Measurements from ENCODE around the gene GSC2. TPM values are rescaled to one million over a fixed set of nuclear protein-coding genes. Genes with fewer than 3 reads are reported as not detected.
A peak's percentile ranks its signal among the peaks of the same experiment; 100 is the strongest.

Gene GSC2, protein sequence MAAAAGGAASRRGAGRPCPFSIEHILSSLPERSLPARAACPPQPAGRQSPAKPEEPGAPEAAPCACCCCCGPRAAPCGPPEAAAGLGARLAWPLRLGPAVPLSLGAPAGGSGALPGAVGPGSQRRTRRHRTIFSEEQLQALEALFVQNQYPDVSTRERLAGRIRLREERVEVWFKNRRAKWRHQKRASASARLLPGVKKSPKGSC
- total RNA-seq: not detected

GRCh38 chr22:19149991-19150390, at the start of gene GSC2:
Gene GSC2, minus strand, starts transcription at chr22:19150292. Its CDS starts 9 bp downstream, at chr22:19150283.
- no peak for DNase-seq

DNA sequence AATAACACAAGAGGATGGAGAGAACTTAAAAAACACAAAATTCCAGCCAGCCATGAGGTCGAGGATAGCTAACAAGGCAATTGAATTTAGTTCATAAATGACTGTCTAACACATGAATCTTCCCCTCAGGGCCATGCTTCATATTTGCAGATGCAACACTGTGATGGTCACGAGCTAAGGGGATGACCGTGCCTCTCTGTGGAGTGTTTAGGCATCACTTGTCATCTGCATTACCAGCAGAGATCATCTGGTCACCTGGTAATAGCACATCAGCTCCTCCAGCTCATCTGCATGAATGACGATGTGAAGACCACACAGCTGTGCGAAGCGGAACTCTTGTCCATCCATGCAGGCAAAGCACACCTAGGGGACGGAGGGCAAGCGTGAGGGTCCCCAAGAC, 49.4 kb upstream of the GSC2 start:
- DNase-seq: no peak

GRCh38 chr22:19197997-19198865, 48.1 kb upstream of the GSC2 start:
- no peak for DNase-seq

GRCh38 chr22:19196841-19197612, 46.9 kb upstream of the GSC2 start:
- DNase-seq: no peak

DNA sequence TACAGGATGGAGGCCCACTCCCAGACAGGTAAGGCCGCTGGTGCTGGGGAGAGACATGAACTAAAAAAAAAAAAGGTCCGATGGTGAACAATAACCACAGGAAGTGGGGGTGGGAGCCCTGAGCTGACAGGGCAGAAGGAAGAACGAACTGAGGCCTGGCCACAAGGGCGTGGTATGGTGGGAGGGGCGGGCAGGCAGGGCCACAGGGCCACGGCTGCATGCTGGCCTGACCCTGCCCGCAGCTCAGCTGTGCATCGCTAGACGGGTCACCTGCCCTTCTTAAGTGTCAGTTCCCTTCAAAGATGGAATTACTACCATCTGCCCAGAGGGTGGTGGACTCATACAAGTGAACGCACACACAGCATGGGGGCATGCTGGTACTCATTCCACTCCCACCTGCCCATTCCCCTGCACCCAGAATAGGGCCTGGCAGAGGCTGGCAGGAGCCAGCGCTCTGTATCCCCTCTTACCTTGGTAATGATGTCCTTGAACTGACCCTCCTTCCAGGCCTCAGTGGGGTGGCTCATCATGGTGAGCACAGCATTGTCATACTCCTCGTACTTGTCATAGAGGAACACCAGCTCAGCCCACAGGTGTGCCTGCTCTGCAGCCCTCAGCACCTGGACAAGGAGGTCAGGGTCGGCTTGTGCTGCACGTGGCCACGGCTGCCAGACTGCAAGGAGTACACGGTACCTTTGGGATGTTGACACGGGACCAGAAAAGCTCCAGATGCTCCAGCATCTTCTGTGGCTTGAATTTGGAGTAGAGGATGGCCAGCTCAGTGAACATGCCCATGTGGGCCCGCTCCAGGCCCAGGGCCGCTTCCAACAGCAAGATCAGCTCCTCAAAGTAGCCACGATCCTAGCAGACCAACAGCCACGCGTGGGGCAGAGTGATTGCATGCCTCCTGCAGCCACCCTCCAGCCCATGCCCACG, 46.0 kb upstream of the GSC2 start:
- DNase-seq: no peak

DNA sequence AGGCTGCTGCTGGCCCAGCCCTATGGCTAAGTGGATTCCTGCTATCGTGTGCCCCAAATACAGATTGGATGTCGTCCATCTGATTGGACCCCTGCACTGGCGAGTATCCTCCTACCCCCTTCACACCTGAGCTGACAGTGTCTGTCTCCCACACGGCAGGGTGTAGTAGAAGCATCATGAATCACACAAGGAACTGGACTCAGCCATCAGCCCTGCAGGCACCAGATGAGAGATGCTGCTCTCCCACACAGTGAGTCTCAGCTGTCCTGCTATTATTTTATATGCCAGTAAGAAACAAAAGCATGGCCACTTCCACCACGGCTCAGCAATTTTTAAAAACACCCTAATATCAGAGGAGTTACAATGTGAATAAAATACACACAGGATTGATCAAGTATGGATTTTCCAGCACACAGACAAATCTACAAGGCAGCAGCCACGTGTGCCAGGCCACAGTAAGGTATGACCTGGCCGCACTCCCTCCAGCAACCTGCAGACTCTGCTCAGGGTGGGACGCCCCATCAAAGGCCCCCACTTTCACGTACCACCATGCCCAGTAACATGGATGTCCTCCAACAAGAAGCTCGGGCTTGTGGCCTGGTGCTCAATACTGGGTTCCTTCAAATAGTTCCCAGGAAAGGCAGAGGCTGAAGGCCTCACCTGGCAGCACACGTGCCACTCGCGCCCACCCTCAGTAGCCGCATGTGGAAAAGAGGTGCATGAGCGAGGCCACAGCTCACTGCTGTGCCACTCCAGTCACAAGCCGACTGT, 44.9 kb upstream of the GSC2 start:
- no peak for DNase-seq

DNA sequence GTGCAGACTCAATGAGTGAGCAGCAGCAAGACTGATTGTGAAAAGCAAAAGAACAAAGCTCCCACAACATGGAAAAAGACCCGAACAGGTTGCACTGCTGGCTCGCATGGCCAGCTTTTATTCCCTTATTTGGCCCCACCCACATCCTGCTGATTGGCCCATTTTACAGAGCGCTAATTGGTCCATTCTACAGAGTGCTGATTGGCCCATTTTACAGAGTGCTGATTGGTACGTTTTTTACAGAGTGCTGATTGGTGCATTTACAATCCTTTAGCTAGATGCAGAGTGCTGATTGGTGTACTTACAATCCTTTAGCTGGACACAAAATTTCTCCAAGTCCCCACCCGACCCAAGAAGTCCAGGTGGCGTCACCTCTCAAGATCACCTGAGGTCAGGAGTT, 43.8 kb upstream of the GSC2 start:
- no peak for DNase-seq

DNA sequence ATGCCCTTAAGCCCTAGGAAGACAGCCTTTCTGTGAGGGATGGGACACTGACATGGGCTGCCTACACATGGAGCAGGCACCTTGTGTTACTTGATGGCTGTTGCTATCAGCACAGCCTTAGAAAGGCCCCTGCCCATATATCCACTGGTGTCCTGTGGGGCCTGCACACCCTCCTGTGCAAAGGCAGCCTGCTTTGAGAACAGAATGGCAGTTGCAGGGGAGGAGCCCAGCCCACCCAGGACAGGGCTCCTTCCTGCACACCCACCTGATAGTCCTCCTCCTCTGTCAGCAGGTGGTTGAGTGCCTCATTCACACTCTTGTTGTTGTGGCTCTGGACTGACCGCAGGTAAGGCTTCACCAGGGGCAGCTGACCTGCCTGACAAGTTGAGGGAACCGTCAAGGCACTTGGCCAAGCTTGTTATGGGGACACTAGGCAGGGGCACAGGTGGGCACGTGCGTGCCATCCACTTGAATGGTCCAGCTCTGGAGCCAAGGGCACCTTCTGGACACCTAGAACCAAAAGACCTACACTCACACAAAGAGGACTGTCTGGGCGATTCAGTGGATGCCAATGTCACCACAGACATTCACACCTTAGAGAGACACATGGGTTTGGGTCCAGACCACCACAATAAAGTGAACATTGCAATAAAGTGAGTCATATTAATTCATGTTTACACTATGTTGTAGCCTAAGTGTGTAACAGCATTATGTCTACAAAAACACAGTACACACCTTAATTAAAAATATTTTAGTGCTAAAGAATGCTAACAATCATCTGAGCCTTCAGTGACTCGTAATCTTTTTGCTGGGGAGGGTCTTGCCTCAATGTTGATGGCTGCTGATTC, 37.8 kb upstream of the GSC2 start:
- no peak for DNase-seq

- no peak for DNase-seq
These were observed 34.3 kb upstream of the GSC2 start for GRCh38 chr22:19184276-19184997.

DNA sequence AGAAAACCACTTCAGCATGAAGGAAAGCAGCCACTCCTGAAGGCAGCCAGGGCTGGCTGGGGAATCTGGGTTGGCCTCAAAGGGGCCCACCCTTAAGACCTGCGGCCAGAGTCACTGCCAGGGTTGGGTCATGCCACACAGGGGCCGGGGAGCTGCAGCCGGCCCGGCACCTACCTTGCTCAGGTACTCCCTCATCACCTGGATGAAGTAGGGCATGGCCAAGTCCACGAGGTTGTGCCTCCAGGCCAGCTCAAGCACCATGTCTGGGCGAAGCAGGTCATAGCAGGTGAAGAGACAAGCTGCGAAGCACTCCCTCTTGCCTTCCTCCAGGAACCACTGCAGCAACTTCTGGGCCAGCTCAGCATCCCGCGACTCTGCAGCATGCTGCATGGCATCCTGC, 33.1 kb upstream of the GSC2 start:
- DNase-seq: no peak

- DNase-seq: no peak
These were observed 32.5 kb upstream of the GSC2 start for GRCh38 chr22:19182472-19183157.

DNA sequence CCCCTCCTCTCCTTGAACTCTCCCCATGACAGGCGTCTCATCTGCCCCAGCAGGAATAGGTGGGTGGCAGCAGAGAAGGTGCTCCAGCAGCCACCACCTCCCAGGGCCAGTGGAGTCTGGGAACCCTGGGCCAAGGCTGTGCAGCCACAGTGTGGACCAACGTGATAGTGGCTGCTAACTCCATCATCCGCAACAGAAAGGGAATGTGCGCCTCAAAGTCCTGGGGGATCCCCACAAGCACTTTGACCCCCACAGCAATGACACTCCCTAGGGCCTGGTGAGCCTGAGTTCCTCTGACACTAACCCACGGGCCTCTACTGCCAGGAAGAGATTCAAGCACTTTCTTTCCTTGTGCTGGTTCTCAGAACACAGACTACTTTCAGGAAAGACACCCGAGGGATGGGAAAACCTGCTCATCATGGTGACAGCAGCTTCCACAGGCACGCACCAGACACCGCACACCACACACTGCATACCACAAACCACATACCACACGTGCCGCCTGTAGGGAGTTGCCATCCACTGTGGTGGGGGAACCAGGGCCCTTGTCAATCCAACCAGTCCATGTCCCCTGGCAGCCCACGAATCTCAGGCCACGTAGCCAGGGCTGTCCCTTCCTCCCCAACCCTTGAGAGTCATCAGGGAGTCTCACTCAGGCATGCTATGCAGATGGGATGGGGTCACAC, 31.8 kb upstream of the GSC2 start:
- DNase-seq: no peak

DNA sequence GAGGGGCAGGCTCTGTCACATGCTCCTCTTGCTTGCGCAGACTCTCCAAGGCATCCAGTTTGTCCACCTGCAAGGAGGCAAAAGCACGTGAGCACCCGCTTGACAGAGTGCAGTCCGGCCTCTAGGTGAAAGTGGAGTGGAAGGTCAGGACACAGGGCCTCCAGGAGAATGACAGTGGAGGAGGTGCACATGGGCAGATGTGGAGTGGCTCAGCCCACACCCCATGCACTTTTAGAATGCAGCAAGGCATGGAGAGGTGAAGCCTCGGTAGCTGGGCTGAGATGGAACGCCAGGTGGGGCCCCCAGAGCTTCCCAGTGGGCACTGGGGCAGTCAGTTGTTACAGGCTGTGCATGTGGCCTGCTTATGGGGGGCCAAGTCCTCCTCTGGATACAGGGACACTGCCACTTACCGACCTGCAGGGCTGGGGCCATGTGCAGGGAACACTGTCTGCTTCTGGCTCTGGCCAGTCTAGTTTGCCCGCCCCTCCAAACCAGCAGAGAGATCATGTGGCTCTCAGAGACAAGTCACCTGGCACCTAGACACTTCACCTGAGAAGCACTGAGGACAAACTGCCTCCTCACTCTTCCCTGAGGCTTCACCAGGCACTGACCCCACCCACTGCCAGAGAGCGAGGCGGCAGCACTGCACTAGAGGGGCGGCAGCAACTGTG, 30.8 kb upstream of the GSC2 start:
- DNase-seq: no peak

DNA sequence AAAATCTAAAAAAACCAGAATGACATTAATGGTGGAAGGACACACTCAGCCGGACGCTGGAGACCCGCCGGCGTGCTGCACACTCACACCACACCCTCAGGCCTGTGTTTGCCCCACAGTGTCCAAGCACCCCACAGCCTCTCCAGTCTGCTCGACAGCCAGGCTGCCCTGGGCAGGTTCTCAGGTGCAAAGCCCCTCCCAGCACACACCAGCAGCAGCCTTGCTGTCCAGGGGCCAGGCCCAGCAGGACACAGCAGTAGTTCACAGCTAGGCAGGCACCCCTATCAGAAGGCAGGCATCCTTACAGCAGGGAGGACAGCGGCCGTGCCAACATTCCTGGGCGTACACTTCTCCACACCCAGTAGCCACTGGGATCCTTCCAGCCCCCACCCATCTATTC, 30.1 kb upstream of the GSC2 start:
- no peak for DNase-seq

GRCh38 chr22:19179497-19180048, 29.5 kb upstream of the GSC2 start:
- DNase-seq: no peak

DNA sequence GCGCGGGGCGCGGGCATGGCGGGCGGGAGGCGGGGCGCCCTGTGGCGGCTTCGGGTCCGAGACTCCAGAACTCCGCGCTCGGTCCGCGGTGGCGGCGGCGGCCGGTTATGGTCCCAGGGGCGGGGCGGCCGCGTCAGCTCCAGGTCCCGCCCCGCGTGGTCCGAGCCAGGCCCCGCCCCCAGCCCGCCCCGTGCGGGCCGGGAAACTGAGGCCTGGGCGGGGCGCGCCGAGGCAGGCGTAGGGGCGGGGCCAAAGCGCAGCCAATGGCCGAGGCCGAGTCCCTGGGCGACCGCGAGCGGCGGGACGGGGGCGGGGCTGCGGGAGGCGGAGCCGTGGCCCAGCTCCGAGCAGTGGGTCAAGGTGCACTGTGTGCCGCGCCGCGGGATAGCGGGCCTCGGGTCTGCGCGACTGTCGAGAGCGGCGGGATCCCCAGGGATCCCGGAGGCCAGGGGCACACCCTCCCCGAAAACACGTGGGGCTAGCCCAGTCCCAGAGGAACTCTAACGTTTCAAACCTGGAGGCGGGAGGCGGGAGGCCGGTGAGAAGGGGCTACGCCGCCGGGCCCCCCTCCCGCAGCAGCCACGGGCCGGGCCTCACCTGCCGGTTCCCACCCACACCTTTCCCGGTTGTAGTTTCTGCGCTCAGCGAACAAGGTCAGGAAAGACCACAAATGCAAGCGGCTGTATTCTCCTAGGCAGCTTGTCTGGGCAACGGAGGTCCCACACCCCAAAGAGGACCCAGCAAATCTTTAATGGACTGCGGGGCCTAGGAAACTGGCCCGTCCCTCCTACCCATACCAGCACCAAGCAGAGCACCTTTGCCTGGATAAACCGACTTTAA, 28.8 kb upstream of the GSC2 start, which contains the start of gene SLC25A1:
TSS of gene SLC25A1 (minus strand) at position 80 of the 840 bp plus-strand sequence. CDS start at position 17, 63 bp downstream.
- peak; percentile 67 for DNase-seq

All from effector CD4-positive, alpha-beta T cell (primary cell).